GM12878 (cell line): ENCODE measurements around the gene RNASEH2A. TPM values are rescaled to one million over a fixed set of nuclear protein-coding genes. Genes with fewer than 3 reads are reported as not detected.

Experiments
- ATF3 ChIP-seq: IDR thresholded peaks from 2 replicates; pipeline ENCODE4 v1.6.1; 2011; ENCODE audit warnings: low read depth, mild to moderate bottlenecking, low read length, moderate library complexity, borderline replicate concordance; ENCODE audit errors: extremely low read depth
- BCL3 ChIP-seq: IDR thresholded peaks from 2 replicates; pipeline ENCODE4 v1.6.1; 2011; ENCODE audit warnings: borderline replicate concordance, low read depth, mild to moderate bottlenecking, moderate library complexity, low read length; ENCODE audit not compliant: insufficient read depth, poor library complexity, severe bottlenecking
- CHD2 ChIP-seq: IDR thresholded peaks from 2 replicates; pipeline ENCODE4 v1.6.1; 2011; ENCODE audit warnings: low read depth, low read length, improper control_type of control experiment, borderline replicate concordance
- DPF2 ChIP-seq: fragments of 450-650 bp; IDR thresholded peaks from 2 replicates; pipeline ENCODE4 v1.6.1; 2017; ENCODE audit warnings: mild to moderate bottlenecking
- ETV6 ChIP-seq, 2 experiments: fragments of 450-650 bp in 1 of 2; IDR thresholded peaks in 1 of 2; conservative IDR thresholded peaks in 1 of 2; 2 replicates each; pipeline ENCODE4 v1.6.1; 2014; ENCODE audit warnings: antibody characterized with exemption in 1 of 2, borderline replicate concordance in 1 of 2, low read depth in 1 of 2, mild to moderate bottlenecking in 1 of 2, moderate library complexity in 1 of 2
- EZH2 ChIP-seq: IDR thresholded peaks from 2 replicates; pipeline ENCODE4 v1.6.1; 2012; ENCODE audit warnings: low read depth, mild to moderate bottlenecking, control low read depth, inconsistent platforms, low read length, borderline replicate concordance; ENCODE audit not compliant: control insufficient read depth
- GABPA ChIP-seq: IDR thresholded peaks from 2 replicates; pipeline ENCODE4 v1.6.1; 2014; ENCODE audit warnings: antibody characterized with exemption, low read depth, mild to moderate bottlenecking, inconsistent platforms
- HDGF ChIP-seq: fragments of 450-650 bp; IDR thresholded peaks from 2 replicates; pipeline ENCODE4 v1.6.1; 2016; ENCODE audit warnings: antibody characterized with exemption
- MTA2 ChIP-seq: fragments of 450-650 bp; IDR thresholded peaks from 2 replicates; pipeline ENCODE4 v1.6.1; 2016; ENCODE audit warnings: low read depth, mild to moderate bottlenecking, moderate library complexity
- NBN ChIP-seq: fragments of 450-650 bp; IDR thresholded peaks from 2 replicates; pipeline ENCODE4 v1.6.1; 2016
- NR2F1 ChIP-seq: fragments of 450-650 bp; conservative IDR thresholded peaks from 2 replicates; pipeline ENCODE4 v1.6.1; 2017; ENCODE audit warnings: mild to moderate bottlenecking
- PBX3 ChIP-seq: IDR thresholded peaks from 2 replicates; pipeline ENCODE4 v1.6.1; 2011; ENCODE audit warnings: mild to moderate bottlenecking, low read depth, low read length, moderate library complexity; ENCODE audit not compliant: insufficient replicate concordance
- POLR2A ChIP-seq: IDR thresholded peaks from 2 replicates; pipeline ENCODE4 v1.6.1; 2011; ENCODE audit warnings: low read depth, mild to moderate bottlenecking, low read length
- PRDM15 ChIP-seq: fragments of 450-650 bp; formaldehyde crosslinking; IDR thresholded peaks from 2 replicates; pipeline ENCODE4 v1.4.0; 2020; ENCODE audit warnings: mild to moderate bottlenecking, moderate library complexity
- RUNX3 ChIP-seq: IDR thresholded peaks from 2 replicates; pipeline ENCODE4 v1.6.1; 2012; ENCODE audit warnings: low read length, inconsistent platforms
- SP1 ChIP-seq: IDR thresholded peaks from one replicate; pipeline ENCODE4 v1.6.1; 2011; ENCODE audit warnings: low read depth, low read length
- SPI1 ChIP-seq: IDR thresholded peaks from 2 replicates; pipeline ENCODE4 v1.6.1; 2011; ENCODE audit warnings: low read depth, mild to moderate bottlenecking, low read length, moderate library complexity, borderline replicate concordance; ENCODE audit not compliant: insufficient read depth
- ZNF592 ChIP-seq: fragments of 450-650 bp; IDR thresholded peaks from 2 replicates; pipeline ENCODE4 v1.6.1; 2017; ENCODE audit warnings: mild to moderate bottlenecking, moderate library complexity
- polyA plus RNA-seq, 11 experiments: library from polyadenylated mRNA; depleted of rRNA in 4 of 11; unstranded in 6 of 11; stranded (reverse) in 5 of 11; fragments of >200 nt; fragmentation: Nextera tagmentation in 4 of 11; fragmentation: Illumina TruSeq in 1 of 11; extraction: Ambion mirVana in 4 of 11; extraction: Trizol in 1 of 11; gene quantifications; 1 replicate in 1 of 11; 2 replicates in 10 of 11; pipeline versions ENCODE4 v1.2.1 to v1.2.3, GENCODE V29; 2011 to 2016; ENCODE audit warnings: inconsistent platforms in 2 of 11, missing spikeins in 2 of 11, low read depth in 1 of 11
- total RNA-seq, 4 experiments: library from RNA; depleted of rRNA in 3 of 4; stranded (reverse); fragments of >200 nt in 3 of 4; fragmentation: Illumina TruSeq in 1 of 4; extraction: Trizol in 1 of 4; gene quantifications; 2 replicates each; pipeline versions ENCODE4 v1.2.1 to v1.2.3, GENCODE V29; 2013 to 2021

The RNASEH2A gene
- total and polyA plus RNA-seq, 10 of the 15 experiments (the other 5 are each of a cell fraction or from before 2014, with no cell fraction given), result 17.4 to 103 (median 40.4) TPM

GRCh38 chr19:12801466-12802266 lies 4.7 kb upstream of the RNASEH2A start, which contains the start of the genes PRDX2 and THSD8 (continued):
- TF ChIP-seq PBX3 (no peak), NR2F1 (peak; percentile 84; the same call in 1 of the 2 replicates), NBN (0 out of 2 replicates have a peak, but pooled peaks have one; percentile 59), SPI1 (no peak), POLR2A (peak; percentile 100), PRDM15 (CRISPR knock-in tag) (no peak), RUNX3 (peak; percentile 59), GABPA (no peak), DPF2 (no peak; the same call in none of the 2 replicates), ATF3 (no peak), SP1 (peak; percentile 73), CHD2 (peak; percentile 34; the same call in 1 of the 2 replicates), MTA2 (no peak), HDGF (peak; percentile 67; the same call in 1 of the 2 replicates), ZNF592 (no peak), EZH2 (no peak), ETV6 (conservative IDR thresholded peaks at IDR 0.05 in 1 of 2, IDR thresholded peaks at IDR 0.05 in 1 of 2; ENCODE audit: borderline replicate concordance in 1 of 2, low read depth in 1 of 2) (no peak), BCL3 (no peak)
